Mammary epithelial cell (primary cell): ENCODE measurements around the gene CEP89.

Experiments
- CTCF ChIP-seq, 2 donors: IDR thresholded peaks in 1 of 2; conservative IDR thresholded peaks in 1 of 2; 2 replicates each; pipeline ENCODE4 v1.5.1; 2011 to 2012; ENCODE audit warnings: inconsistent platforms in 2 of 2, low read length in 2 of 2, mild to moderate bottlenecking in 2 of 2, control low read depth in 1 of 2, low read depth in 1 of 2; ENCODE audit not compliant: insufficient read depth in 1 of 2; ENCODE audit errors: extremely low read depth in 1 of 2
- EZH2 ChIP-seq: IDR thresholded peaks from 2 replicates; pipeline ENCODE4 v1.6.1; 2012; ENCODE audit warnings: low read length, inconsistent platforms, borderline replicate concordance

- TF ChIP-seq CTCF (conservative IDR thresholded peaks at IDR 0.05 in 1 of 2, IDR thresholded peaks at IDR 0.05 in 1 of 2; ENCODE audit: extremely low read depth in 1 of 2, insufficient read depth in 1 of 2, low read depth in 1 of 2, low read length in 2 of 2), result no peak
- no peak for TF ChIP-seq EZH2
These were observed 85.5 kb downstream of the CEP89 start for GRCh38 chr19:32886241-32886640.
